ENCODE data around the gene TULP4.

DNA sequence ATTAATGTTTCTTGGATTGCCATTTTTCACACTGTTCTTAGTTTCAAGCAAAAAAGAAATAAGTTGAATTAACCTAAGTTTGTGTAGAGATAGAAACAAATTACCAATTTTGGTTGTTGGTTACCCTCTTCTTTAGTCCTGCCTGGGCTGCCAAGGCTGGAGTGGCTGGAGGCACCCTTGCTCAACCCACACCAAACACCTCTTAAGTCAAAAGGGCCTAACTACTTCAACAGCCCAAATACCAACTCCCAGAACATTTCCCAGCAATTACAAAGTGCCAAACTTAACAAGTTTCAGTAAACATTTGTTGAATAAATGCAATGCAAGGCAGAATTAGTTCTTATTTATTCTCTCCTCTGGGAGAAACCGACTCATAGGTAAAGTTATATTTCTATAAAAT is 209.5 kb downstream of the TULP4 start:
- TF ChIP-seq CTCF (IDR thresholded peaks at IDR 0.05): no peak
- no peak for TF ChIP-seq EP300 (IDR thresholded peaks at IDR 0.05)
- TF ChIP-seq MYC (IDR thresholded peaks at IDR 0.05; ENCODE audit: borderline replicate concordance, low read length): no peak
